HEK293T (cell line): Measurements from ENCODE around the gene MTARC2.

ENCODE experiments used
- FOXA1 ChIP-seq: fragments of 450-650 bp; IDR thresholded peaks from 2 replicates; pipeline ENCODE4 v1.6.1; 2016; ENCODE audit warnings: mild to moderate bottlenecking
- LEF1 ChIP-seq: fragments of 450-650 bp; IDR thresholded peaks from 2 replicates; pipeline ENCODE4 v1.6.1; 2017; ENCODE audit warnings: mild to moderate bottlenecking, borderline replicate concordance
- TARDBP ChIP-seq: fragments of 450-650 bp; IDR thresholded peaks from 2 replicates; pipeline ENCODE4 v1.6.1; 2016

- TF ChIP-seq TARDBP = no peak
- TF ChIP-seq FOXA1 = no peak
- no peak for TF ChIP-seq LEF1
Observed at GRCh38 chr1:220804202-220804586, 56.1 kb downstream of the MTARC2 start.
